ENCODE data around the gene NFAM1. TPM values are rescaled to one million over a fixed set of nuclear protein-coding genes. Genes with fewer than 3 reads are reported as not detected.

Gene NFAM1
- total and polyA plus RNA-seq, 2 experiments from 2014 or later, result 0.11 to 0.49 TPM

DNA sequence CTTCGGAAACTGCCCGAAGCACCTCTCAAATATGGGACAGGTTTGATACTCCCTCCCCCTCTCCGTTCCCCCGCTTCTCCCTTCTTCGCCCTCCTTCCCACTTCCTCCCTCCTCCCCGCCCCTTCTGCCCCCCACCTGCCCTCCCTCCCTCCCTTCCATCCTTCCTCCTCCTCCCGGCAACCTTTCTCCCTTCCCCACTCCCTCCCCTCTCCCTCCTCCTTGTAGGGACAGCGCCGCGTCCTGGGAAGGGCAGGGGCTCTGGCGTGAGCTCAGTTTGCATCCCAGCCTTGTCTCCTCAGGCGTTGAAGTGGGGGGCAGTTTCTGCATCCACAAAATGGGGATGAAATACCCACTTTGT, 6.1 kb upstream of the NFAM1 start:
- Histone ChIP-seq H3K79me2 (replicated peaks; ENCODE audit: insufficient read depth) (no peaks in the 10 kb centered on the region), H3K27ac (ENCODE audit: low read depth) (no peak overlapping the region), H3K9me2 (ENCODE audit: insufficient read depth) (no peaks in the 10 kb centered on the region), H3K4me1 (ENCODE audit: insufficient read depth) (peaks cover 24% of the 10 kb centered on the region), H2AFZ (peak overlapping the region; percentile 99), H3K27me3 (ENCODE audit: insufficient read depth) (0 out of 2 replicates have a peak, but pooled peaks cover 10% of the 10 kb centered on the region), H3F3A (replicated peaks; ENCODE audit: low read depth) (peaks cover 10% of the 10 kb centered on the region), H3K4me3 (peak overlapping the region; percentile 97), H3K36me3 (ENCODE audit: insufficient read depth) (no peaks in the 10 kb centered on the region), H3K4me2 (peak overlapping the region; percentile 96), H4K20me1 (replicated peaks; ENCODE audit: insufficient read depth) (no peaks in the 10 kb centered on the region)
- no peaks in the 10 kb centered on the region; the same call in 2 of the 3 replicates for H3K36me3 Mint-ChIP-seq (ENCODE audit: low read depth)
- H3K4me1 Mint-ChIP-seq, result peaks cover 30% of the 10 kb centered on the region
- H3K4me3 Mint-ChIP-seq, result peak overlapping the region; percentile 74
- DNase-seq (ENCODE audit: low spot score), result peak; percentile 89
- no peak for TF ChIP-seq ZNF114 (CRISPR knock-in tag; IDR thresholded peaks at IDR 0.05)
- TF ChIP-seq CTCF (conservative IDR thresholded peaks at IDR 0.05; ENCODE audit: low read depth in 2 of 2), result peak in 1 of 2 experiments; percentile 29; a peak in 2 of 4 replicates
- H3K27me3 Mint-ChIP-seq (ENCODE audit: insufficient read depth, low read depth, poor library complexity), result peaks cover 23% of the 10 kb centered on the region
- H3K9me3 Mint-ChIP-seq, result no peaks in the 10 kb centered on the region
- no peak overlapping the region for H3K27ac Mint-ChIP-seq
- peak; percentile 46 for ATAC-seq

DNA sequence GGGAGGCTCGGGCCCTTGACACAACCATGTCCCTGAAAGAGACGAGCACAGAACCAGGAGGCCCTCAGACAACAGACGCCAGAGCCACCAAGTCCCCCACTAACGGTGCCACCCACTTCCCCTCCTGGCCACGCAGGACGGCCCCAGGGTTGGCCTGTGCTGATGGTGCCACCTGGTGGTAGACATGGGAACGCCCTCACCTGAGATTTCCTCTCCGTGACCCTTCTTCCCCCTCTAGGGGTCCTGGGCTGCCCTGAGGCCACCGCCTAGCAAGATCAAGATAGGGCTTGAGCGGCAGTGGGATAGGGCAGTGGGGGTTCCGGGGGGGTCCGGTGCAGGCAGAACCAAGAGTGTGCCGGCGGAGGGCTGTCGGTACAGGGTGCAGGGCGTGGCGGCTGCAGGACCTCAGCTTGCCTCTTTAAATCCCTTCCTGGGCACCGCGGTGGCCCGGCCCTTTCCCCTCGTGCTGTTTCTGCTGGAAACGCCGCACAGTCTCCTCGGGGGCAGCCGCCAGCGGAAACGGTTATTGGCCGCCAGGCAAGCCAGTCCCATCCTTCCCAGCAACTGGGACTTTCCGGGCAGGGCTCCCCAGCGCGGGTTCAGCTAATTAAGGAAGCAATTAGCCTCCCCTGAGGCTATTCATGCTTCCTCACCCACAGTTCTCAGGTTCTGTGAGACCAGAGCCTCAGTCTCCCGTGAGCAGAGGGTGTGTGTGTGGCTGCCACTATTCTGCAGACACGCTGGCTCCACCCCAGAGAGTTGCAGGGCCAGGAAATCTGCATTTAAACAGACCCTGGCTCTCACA, 5.5 kb upstream of the NFAM1 start:
- Histone ChIP-seq H4K20me1 (replicated peaks; ENCODE audit: insufficient read depth) (no peaks in the 10 kb centered on the region), H2AFZ (peak overlapping the region; percentile 99), H3K9me2 (ENCODE audit: insufficient read depth) (no peaks in the 10 kb centered on the region), H3K27ac (ENCODE audit: low read depth) (no peak overlapping the region), H3K79me2 (replicated peaks; ENCODE audit: insufficient read depth) (no peaks in the 10 kb centered on the region), H3K36me3 (ENCODE audit: insufficient read depth) (no peaks in the 10 kb centered on the region), H3K4me3 (peak overlapping the region; percentile 97), H3K4me2 (peak overlapping the region; percentile 96), H3K4me1 (ENCODE audit: insufficient read depth) (peaks cover 24% of the 10 kb centered on the region), H3F3A (replicated peaks; ENCODE audit: low read depth) (peaks cover 10% of the 10 kb centered on the region), H3K27me3 (ENCODE audit: insufficient read depth) (0 out of 2 replicates have a peak, but pooled peaks cover 10% of the 10 kb centered on the region)
- H3K36me3 Mint-ChIP-seq (ENCODE audit: low read depth), result no peaks in the 10 kb centered on the region; the same call in 2 of the 3 replicates
- no peak for TF ChIP-seq JUNB (IDR thresholded peaks at IDR 0.05; ENCODE audit: unreplicated experiment)
- TF ChIP-seq CREB1 (CRISPR knock-in tag; IDR thresholded peaks at IDR 0.05; ENCODE audit: low read depth), result no peak
- TF ChIP-seq CTCF (conservative IDR thresholded peaks at IDR 0.05; ENCODE audit: low read depth in 2 of 2), result peak; percentile 98 to 99
- no peak for TF ChIP-seq EZH2phosphoT487 (IDR thresholded peaks at IDR 0.05; ENCODE audit: unreplicated experiment)
- no peak for TF ChIP-seq EZH2 (IDR thresholded peaks at IDR 0.05; ENCODE audit: low read depth, unreplicated experiment)
- no peak for TF ChIP-seq STAT1 (IDR thresholded peaks at IDR 0.05; ENCODE audit: unreplicated experiment)
- TF ChIP-seq ETS1 (IDR thresholded peaks at IDR 0.05), result no peak
- no peak for TF ChIP-seq ZNF331 (CRISPR knock-in tag; IDR thresholded peaks at IDR 0.05; ENCODE audit: low read depth)
- no peaks in the 10 kb centered on the region for H3K9me3 Mint-ChIP-seq
- ATAC-seq (peak; percentile 75), DNase-seq (ENCODE audit: low spot score) (peak; percentile 87)
- peaks cover 25% of the 10 kb centered on the region for H3K27me3 Mint-ChIP-seq (ENCODE audit: insufficient read depth, low read depth, poor library complexity)
- H3K4me3 Mint-ChIP-seq, result peak overlapping the region; percentile 74
- H3K4me1 Mint-ChIP-seq, result peaks cover 35% of the 10 kb centered on the region
- no peak overlapping the region for H3K27ac Mint-ChIP-seq

Data from GM23338 (cell line).